HG03159 (cell line): ENCODE measurements around the gene SELENOT.
"Not testable (repeated sequence)": the region's sequence is repeated elsewhere in the genome, so short reads cannot be mapped to it uniquely, and the experiment has no call there.

Experiments used
- ATAC-seq: cut with Tn5 transposase; IDR thresholded peaks from one replicate; pipeline ENCODE4 v1.9.1; 2021; ENCODE audit warnings: mild to moderate bottlenecking, moderate library complexity; ENCODE audit not compliant: unreplicated experiment

SELENOT gene

DNA sequence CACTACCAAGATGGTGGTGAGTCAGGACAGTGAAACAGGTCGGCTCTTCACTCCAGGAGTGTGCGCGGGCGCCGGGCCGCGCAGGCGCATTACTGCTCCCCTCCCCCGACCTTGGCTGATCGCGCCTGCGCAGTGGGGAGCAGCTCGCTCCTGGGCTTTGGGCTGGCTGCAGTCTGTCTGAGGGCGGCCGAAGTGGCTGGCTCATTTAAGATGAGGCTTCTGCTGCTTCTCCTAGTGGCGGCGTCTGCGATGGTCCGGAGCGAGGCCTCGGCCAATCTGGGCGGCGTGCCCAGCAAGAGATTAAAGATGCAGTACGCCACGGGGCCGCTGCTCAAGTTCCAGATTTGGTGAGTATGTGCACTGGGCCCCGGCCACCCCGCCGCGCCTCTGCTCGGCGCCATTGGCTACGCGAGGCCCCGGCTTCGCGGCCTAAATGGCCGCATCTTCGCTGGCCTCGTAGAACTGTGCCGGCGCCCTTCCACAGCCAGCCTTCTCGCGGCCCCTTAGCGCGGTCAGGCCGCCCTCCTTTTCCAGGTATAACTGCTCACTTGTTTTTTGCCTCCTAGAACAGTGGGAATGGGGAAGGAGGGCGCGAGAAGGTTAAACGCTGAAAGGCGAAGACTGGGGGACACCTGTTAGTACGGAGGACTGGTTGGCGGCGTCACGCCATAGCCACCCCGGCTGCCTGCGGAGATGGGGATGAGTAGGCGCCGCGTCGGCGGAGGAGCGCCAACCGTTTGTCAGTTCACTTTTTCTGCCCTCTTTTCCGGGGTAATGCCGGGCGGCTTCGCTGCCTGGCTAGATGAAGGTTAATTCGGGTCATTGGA is at the start of gene SELENOT:
TSS of gene SELENOT (plus strand) at position 169 of the 827 bp plus-strand sequence. CDS start at position 211, 42 bp downstream.
- ATAC-seq = peak; percentile 63

DNA sequence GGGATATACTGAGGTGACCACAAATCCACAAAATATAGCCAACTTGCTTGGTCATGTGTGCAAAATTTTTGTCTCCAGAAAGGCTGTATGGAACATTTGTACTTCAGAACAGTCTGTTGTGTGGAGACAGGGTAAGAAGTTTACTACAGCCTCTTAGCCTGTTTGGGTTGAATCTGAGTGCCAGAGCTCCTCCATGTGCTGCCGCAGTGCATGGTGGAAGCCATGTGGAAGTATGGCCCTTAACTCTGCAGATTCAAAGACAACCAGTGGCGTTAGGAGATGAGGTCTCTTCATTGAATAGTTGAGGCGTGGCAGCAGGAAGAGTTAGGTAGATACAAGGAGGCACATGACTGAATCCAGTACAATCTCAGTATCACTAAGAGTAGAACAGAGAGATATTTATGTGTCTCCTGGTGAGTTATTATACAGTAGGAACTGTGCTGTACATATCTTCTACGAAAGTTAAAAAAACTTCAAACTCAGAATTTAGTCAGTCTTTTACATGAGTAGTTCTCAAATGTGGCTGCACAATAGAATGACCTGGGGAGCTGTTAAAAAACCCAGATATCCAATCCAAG is 47.2 kb upstream of the SELENOT start:
- ATAC-seq = no peak

DNA sequence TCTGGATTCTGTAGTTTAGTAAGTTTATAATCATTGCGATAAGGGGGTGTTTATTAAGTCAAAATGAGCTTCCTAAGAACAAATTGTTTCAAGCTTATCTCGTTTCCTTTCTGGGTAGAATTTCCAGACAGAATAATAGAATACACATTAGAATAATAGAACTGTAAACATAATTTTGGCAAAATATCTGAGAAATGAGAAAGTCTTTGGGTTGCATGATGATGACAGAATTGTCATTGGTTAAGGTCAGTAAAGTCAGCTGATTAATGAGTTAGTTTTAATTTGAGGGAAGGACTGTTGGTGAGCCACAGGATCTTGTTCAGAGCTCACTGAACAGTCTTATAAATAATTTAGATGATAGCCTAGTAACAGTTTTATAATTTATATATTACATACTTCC is 46.3 kb upstream of the SELENOT start:
- ATAC-seq = no peak

- no peak for ATAC-seq
These were observed 45.4 kb upstream of the SELENOT start for GRCh38 chr3:150557725-150558124.

DNA sequence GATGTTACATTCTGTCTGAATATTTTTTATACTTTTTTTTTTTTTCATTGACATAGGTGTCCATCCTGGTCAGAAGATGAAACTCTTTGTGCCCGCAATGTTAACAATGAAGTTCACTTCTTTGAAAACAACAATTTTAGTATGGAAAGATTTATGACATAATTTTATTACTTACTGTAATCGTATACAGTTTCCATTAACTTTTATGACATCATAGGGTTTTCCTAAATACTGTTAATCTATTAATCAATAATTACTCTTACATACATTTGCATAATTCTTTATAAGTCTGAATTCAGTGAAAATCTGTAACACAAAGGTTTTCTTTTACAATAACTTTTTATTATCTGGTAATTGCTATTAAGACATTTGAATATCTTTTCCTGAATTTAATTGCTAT is 38.9 kb upstream of the SELENOT start:
- no peak for ATAC-seq

DNA sequence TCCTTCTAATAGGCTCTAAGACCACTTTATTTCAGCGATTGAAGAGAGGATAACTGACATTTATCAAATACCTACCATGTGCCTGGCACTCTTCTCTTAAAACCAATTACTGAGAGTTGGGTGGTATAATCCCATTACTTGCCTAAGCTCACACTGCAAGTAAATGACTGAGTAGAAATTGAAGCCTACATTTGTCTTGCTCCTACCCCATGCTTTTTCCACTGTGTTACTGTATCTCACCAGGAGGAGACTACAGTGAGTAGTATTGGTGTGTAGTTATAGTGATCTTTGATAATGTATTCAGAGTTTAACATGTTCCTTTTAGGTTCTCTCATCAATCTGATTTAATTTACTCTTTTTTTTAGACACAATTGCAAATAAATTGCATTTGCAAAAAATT is 35.8 kb upstream of the SELENOT start:
- ATAC-seq = no peak

DNA sequence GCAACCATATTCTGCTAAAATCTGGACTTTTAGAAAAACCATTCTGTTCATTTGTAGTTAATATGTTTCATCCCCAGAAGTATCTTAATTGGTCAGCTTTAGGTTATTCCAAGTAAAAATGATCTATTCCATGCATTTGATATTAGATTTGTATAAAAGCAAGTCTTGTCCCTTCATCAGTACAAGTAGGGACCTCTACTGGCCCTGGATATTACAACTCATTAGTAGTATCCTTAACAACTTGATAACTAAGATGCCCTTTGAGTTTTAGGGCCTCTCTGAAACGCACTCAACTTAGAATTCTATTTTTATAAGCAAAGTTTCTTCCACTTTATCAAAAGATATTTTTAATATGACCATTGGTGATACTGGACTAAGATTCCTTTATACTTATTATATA is 25.3 kb upstream of the SELENOT start:
- no peak for ATAC-seq

DNA sequence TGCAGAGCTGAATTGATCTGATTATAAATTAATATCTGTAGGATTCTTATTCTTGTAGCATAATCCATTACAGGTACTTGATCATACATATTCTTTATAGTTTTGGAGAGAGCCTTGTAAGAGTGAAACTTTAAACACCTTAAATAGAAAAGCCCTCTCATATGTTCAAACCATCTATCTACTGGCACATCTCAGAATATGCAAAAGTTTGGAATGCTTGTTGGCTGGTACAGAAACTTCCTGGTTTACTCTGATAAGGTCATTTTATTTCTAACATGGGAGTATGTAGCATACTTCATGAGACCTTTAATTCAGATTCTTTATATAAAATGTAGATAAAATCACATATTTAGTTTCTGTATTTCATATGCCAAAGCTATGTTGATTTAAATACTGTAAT is 21.9 kb upstream of the SELENOT start:
- ATAC-seq = no peak

DNA sequence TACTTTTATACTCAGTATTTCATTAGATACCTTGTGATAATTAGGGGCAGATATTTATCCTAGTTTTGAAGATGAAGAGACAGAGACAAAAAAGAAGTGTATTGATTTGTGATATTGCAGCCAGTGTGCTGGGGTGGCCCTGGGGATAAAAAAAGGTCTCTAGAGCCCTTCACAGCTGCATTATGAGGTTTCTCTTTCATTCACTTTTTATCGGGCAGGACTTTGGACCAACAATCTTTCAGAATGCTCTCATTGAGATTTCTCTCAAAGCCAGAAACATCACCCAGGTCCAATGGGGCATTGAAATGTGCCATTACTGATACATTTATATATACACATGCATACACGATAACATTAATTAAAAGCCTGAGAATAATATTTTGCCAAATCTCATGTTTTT is 20.5 kb upstream of the SELENOT start:
- ATAC-seq = peak; percentile 71

- peak; percentile 53 for ATAC-seq
These were observed 20.1 kb upstream of the SELENOT start for GRCh38 chr3:150583028-150583427.

DNA sequence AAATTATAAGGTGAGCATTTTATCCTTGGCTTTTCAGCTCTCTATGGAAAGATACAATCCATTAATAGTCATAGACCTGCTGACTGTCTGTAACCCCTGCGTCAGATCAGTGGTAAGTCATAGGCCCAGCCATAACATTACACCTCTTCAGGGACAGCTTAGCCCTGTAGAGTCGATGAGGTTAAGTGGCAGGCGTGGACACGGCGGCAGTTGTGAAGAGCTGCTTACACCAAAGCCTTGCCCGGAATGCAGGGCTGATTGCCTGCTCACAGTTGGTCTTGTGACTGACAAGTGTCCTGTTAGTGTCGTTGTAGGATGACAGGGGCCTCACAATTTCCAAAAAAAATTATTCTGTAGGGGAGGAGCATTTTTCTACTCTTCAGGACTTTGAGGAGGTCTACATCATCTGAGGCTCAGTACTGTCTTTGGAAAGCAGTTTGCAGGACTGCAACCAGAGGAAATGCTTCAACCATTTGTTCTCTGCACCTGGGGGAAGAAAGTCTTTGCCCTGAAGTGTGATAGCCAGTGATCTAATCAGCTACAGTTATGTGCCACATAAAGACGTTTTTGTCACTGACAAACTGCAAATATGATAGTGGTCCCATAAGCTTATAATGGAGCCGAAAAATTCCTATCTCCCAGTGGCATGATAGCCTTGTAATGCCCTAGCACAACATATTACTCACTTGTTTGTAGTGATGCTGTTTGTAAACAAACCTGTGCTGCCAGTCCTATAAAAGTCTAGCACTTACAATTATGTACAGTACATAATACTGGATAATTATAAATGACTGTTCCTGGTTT is 14.9 kb upstream of the SELENOT start:
- ATAC-seq = no peak

- no peak for ATAC-seq
These were observed 13.4 kb upstream of the SELENOT start for GRCh38 chr3:150589759-150590158.

GRCh38 chr3:150594150-150594549 is 9.0 kb upstream of the SELENOT start:
- no peak for ATAC-seq

- ATAC-seq = no peak
These were observed 5.5 kb upstream of the SELENOT start for GRCh38 chr3:150597646-150598045.

GRCh38 chr3:150599611-150600297 is 3.4 kb upstream of the SELENOT start:
- no peak for ATAC-seq

DNA sequence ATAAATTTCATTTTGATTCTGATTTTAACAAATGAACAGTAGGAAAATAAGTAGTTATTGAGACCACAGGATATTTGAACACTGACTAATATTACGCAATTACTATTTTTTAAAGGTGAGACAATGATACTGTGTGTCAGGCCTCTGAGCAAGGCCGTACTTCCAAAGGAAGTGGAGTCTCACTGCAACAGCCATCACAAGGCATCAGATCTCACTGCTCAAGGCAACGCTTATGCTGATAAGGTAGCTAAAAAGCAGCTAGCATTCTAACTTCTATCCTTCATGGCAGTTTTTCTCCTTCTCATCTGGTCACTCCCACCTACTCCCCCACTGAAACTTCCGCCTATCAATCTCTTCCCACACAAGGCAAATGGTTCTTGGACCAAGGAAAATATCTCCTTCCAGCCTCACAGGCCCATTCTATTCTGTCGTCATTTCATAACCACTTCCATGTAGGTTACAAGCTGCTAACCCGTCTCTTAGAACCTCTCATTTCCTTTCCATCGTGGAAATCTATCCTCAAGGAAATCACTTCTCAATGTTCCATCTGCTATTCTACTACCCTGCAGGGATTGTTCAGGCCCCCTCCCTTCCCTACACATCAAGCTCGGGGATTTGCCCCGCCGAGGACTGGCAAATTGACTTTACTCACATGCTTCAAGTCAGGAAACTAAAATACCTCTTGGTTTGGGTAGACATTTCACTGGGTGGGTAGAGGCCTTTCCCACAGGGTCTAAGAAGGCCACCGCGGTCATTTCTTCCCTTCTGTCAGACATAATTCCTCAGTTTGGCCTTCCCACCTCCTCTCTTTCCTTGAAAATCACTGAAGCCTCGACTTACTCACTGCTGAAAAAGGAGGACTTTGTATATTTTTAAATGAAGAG is 2.2 kb upstream of the SELENOT start:
- ATAC-seq = not testable (repeated sequence)

GRCh38 chr3:150602426-150603152 is 532 bp upstream of the SELENOT start:
- ATAC-seq = peak; percentile 0

DNA sequence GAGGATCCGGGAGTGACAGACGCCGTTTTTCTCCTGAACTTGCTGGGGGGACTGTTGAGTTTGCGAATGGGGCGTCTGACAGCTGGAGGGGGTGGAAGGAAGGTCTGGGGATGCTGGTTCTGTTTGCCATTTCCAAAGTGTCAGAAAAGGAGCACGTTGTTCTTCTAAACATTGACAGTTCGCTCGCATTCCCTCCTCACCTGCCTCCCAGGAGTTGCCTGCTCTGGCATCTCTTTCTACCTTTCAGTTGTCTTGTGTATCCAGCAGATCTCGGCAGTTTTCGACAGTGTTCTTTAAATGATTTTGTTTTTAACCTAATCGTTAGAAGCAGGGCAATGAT is 829 bp downstream of the SELENOT start:
- ATAC-seq = no peak

DNA sequence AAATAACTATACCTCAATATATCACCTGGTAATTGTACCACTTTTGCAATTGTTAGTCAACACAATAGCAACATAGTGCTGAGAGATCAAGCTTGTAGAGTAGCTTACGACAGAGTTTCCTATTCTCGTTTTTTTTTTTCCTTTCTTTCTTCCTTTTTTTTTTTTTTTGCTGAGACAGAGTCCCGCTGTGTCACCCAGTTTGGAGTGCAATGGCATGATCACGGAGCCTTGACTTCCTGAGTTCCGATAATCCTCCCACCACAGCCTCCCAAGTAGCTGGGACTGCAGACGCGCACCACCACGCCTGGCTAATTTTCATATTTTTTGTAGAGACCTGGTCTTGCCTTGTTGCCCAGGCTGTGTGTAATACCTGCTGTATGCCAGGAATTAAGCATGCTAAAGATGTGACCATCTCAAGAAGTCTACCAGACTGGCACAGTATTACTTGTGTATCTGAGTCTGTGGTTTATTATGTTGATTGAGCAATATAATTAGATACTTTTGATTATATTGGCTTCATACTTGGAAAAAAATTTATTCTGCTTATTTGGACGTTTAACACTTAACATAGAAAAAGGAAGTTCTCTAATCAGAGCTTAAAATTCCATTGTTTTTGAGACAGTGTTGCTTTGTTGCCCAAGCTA is 3.0 kb downstream of the SELENOT start:
- ATAC-seq = no peak
